HG03571 (cell line): Measurements from ENCODE around the gene FUT4.
"Not testable (repeated sequence)": the region's sequence is repeated elsewhere in the genome, so short reads cannot be mapped to it uniquely, and the experiment has no call there.

Source experiments
- ATAC-seq: cut with Tn5 transposase; IDR thresholded peaks from one replicate; pipeline ENCODE4 v1.9.1; 2021; ENCODE audit not compliant: unreplicated experiment

FUT4 gene

GRCh38 chr11:94532211-94532610 lies 11.5 kb upstream of the FUT4 start:
- ATAC-seq: no peak

DNA sequence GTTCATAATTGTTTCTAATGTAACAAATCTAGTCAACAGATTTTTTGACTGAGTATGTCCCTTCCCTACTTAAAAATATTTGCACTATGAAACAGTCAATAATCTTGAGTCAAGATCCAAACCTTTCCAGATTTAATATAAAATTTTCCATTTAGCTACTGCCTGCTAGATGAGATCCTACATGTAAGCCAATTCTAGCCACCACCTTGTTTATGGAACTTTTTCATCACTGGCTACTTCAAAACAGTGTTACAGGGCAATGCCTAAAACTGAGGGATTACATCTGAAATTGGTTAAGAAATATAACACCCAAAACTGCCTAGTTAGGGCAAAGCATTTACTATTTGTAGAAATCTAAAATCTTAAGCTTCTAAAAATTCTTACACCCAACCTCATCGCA lies 10.5 kb upstream of the FUT4 start:
- ATAC-seq: no peak

GRCh38 chr11:94533696-94534630 lies 9.8 kb upstream of the FUT4 start:
- ATAC-seq: no peak

- ATAC-seq: no peak
These were observed 7.3 kb upstream of the FUT4 start for GRCh38 chr11:94536386-94536785.

DNA sequence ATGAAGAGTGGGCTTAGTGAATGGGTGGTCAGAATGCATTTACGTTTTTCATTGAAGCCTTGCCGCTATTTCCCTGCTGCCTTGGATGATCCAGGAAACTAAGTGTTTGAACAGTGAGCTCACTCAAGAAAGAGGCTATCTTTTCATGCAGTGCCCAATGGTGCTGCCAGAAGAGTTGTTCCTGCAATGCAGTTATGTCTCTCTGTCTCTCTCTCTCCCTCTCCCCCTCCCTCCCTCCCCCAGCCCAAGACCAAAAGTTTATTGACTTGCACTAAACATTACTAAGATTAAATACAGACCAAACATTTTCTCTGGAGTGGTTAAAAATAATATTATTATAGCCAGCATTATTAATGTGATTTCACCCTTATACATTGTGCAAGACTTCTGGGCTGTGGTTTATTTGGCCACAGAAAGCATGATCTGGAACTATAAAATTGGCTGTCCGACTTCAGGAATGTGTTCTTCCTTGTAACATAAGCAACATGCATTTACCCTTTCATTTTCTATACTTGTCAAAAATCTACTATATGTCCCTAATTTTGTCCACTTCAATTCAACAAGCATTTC lies 6.6 kb upstream of the FUT4 start:
- no peak for ATAC-seq

DNA sequence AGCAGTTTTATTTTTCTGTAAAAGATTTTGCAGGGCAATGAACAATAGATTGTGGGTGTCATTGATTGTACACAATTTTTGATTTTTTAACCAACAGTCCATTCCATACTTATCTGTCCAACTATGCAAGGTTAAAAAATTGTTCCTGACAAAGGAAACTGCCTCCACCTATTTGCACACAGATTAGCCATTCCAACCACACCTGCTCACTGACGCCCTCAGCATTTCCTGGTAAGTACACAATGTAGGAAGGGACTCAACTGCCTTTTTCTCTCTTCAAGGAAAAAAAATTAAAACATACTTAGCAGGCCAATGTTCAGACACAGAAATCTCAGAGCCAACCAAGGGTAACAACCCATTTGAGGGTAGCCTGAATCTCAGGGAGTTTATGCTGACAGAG lies 4.3 kb upstream of the FUT4 start:
- ATAC-seq: no peak

DNA sequence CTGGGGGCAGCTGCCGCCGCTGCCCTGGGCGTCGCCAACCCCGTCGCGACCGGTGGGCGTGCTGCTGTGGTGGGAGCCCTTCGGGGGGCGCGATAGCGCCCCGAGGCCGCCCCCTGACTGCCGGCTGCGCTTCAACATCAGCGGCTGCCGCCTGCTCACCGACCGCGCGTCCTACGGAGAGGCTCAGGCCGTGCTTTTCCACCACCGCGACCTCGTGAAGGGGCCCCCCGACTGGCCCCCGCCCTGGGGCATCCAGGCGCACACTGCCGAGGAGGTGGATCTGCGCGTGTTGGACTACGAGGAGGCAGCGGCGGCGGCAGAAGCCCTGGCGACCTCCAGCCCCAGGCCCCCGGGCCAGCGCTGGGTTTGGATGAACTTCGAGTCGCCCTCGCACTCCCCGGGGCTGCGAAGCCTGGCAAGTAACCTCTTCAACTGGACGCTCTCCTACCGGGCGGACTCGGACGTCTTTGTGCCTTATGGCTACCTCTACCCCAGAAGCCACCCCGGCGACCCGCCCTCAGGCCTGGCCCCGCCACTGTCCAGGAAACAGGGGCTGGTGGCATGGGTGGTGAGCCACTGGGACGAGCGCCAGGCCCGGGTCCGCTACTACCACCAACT lies 1.0 kb downstream of the FUT4 start:
- ATAC-seq: peak; percentile 2

GRCh38 chr11:94545264-94546161 lies 1.8 kb downstream of the FUT4 start:
- no peak for ATAC-seq

GRCh38 chr11:94546162-94546470 lies 2.4 kb downstream of the FUT4 start:
- no peak for ATAC-seq

GRCh38 chr11:94546886-94547285 lies 3.2 kb downstream of the FUT4 start:
- ATAC-seq: no peak

DNA sequence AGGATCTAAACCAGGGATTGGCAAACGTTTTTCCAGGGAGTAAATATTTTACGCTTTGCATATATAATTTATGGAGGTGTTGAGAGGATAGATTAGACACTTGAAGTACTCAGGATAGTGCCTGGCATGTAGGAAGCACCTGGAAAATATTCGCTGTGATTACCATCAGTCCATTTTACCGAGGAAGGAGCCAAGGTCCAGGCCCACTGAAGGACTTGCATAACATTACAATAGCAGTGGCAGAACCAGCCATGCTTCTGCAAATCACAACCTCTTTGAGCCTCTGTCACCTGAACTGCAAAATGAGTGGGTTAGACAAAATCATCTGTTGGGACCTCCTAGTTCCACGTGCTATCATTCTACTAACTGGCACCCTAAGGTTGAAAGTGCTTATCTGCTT lies 5.4 kb downstream of the FUT4 start:
- ATAC-seq: no peak

DNA sequence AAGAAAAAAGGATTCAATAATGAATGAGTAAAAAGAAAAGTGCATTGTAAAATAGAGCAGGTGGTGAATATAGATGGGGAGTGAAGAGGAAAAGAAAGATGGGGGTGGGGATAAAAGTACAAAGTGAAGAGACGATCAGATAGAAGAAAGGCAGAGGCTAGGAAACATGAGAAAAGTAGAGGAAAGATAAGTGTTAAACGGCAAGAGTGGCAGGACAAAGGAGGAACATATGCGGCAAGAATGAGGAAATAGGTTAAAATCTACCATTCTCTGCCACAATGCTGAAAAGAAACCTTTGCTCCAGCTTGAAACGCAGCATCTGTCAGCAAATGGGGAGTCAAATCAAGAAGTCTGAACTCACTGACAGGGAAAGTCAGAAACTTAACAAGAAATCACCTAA lies 6.8 kb downstream of the FUT4 start:
- ATAC-seq: no peak

GRCh38 chr11:94553938-94554337 lies 10.2 kb downstream of the FUT4 start:
- ATAC-seq: no peak

DNA sequence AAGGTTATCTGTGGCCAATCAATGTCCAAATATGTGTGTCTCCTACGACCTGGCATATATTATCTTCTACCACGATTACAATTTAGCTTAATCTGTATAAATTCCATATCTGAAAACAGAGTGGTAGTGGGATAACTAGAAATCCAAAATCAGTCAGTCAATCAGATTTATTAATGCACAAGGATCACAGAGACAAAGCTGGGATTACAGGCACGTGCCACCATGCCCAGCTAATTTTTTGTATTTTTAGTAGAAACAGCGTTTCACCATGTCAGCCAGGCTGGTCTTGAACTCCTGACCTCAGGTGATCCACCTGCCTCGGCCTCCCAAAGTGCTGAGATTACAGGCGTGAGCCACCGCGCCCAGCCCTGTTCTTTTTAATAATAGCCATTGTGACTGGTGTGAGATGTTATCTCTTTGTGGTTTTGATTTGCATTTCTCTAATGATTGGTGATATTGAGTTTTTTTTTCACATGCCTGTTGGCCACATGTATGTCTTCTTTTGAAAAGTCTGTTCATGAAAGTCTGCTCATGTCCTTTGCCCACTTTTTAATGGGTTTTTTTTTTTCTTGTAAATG lies 12.1 kb downstream of the FUT4 start:
- not testable (repeated sequence) for ATAC-seq

GRCh38 chr11:94557421-94557820 lies 13.7 kb downstream of the FUT4 start:
- no peak for ATAC-seq

GRCh38 chr11:94557992-94558391 lies 14.3 kb downstream of the FUT4 start:
- ATAC-seq: peak; percentile 9

GRCh38 chr11:94558468-94558867 lies 14.7 kb downstream of the FUT4 start:
- peak; percentile 71 for ATAC-seq

GRCh38 chr11:94558932-94559331 lies 15.2 kb downstream of the FUT4 start:
- ATAC-seq: no peak

- ATAC-seq: no peak
These were observed 15.6 kb downstream of the FUT4 start for GRCh38 chr11:94559361-94559760.

DNA sequence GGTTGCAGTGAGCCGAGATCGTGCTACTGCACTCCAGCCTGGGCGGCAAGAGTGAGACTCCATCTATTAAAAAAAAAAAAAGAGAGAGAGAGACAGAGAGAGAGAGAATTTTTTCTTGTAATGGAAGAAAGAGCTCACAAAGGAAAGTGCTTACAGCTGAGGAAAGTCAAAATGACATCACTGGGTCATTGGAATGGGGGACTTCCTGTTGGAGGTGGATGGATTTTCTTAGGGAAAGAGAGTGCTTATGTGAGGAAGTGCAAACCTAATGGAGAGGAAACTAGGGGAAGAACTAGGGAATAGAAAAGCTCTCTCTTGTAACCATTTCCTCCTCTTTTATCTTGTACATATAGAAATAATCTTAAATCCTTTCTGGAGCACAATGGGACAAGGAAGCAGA lies 17.1 kb downstream of the FUT4 start:
- ATAC-seq: no peak
